Measurements from ENCODE around the gene PTPN7. TPM values are rescaled to one million over a fixed set of nuclear protein-coding genes. Genes with fewer than 3 reads are reported as not detected.
"Not testable (repeated sequence)": the region's sequence is repeated elsewhere in the genome, so short reads cannot be mapped to it uniquely, and the experiment has no call there.

Gene PTPN7
- total RNA-seq, 2 experiments from 2014 or later = 112 to 119 TPM

DNA sequence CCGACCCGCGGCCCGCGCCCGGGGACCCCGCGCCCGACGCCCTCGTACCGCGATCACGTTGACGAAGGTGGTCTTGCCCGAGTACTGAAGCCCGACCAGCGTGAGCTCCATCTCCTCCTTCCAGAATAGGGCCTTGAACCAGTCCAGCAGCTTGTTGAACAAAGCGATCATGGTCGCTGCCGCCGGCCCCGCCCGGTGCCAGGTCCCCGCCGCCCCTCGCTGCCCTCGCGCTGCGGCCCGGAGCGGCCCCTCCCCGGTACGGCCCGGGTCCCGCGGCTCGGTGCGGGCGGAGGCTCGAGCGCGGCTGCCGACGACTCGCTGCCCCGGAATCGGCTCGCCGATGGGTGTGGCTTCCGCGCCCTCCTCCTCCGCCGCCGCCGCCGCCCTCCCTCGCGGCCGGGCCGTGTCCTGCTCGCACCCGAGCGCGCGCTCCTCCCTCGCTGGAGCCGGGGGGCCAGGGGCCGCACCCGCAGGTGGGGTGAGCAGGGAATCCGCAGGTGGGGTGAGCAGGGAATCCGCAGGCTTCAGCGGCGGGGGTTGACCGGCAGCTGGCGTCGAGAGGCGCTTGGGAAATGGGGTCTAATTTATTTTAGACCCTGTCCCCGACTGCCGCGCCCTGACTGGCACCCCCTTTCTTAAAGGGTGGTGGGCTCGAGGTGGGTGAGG, 15.9 kb downstream of the PTPN7 start, which contains the start of gene ARL8A:
Gene ARL8A (minus strand): TSS at position 336 of the 666 bp plus-strand sequence. CDS start 165 bp downstream, at position 171.
- peaks cover 19% of the 10 kb centered on the region for H3K36me3 Mint-ChIP-seq (ENCODE audit: low read depth)
- CTCF ChIA-PET = interaction anchor here (1.7 to 3.0 kb wide), 3 partner anchors 9 to 16 kb away, joined by 10 to 15 read pairs (median 11); partner anchors contain the start of gene PTPN7
- H3K27me3 Mint-ChIP-seq (ENCODE audit: low read depth) = no peaks in the 10 kb centered on the region
- peak; percentile 74 for DNase-seq
- no peaks in the 10 kb centered on the region for H3K9me3 Mint-ChIP-seq
- peak within 1 kb of the TSS; percentile 88 for H3K27ac Mint-ChIP-seq
- intact Hi-C loops (cut with micrococcal nuclease) = loop anchor here (1.0 kb wide), 1 partner anchor 11 kb away; no protein-coding TSS in a partner anchor
- peak within 1 kb of the TSS; percentile 91 for H3K4me3 Mint-ChIP-seq
- peaks cover 23% of the 10 kb centered on the region for H3K4me1 Mint-ChIP-seq (ENCODE audit: low read depth)

DNA sequence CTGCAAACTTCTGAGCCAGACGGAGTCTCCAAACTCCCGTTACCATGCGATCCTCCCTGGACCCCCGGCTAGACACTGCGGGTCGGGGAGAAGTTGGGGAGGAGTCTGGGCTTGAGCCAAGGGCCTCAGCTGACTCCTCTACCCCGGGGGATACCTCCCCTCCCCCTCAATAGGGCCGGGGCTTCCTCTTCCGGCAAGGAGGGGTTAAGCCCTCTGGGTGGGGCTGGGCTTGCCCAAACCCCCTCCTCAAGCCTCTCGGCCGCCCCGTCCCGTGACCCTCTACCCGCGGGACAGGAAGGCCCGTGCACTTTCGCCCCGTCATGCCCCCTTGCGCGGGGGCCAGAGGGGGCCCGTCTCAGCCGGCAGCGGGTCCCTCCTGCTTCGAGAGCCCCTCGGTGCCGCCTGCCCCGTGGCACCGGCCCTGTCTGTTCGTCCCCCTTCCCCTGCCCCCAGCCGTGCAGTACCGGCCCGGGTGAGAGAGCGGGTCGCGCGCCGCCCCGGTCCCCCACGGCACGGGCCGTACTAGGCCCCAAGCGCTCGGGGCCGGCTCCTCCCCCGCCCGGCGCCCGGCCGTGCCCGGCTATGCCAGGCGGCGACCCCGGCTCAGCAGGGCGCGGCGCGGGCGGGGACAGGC, 16.5 kb downstream of the PTPN7 start:
- no peaks in the 10 kb centered on the region for H3K27me3 Mint-ChIP-seq (ENCODE audit: low read depth)
- CTCF ChIA-PET = interaction anchor here (0.6 to 3.0 kb wide), 8 partner anchors 9 to 204 kb away, joined by 3 to 15 read pairs (median 6); partner anchors contain the start of gene PTPN7
- peak; percentile 37 for DNase-seq
- no peaks in the 10 kb centered on the region for H3K9me3 Mint-ChIP-seq
- peaks cover 23% of the 10 kb centered on the region for H3K4me1 Mint-ChIP-seq (ENCODE audit: low read depth)
- H3K36me3 Mint-ChIP-seq (ENCODE audit: low read depth) = peaks cover 14% of the 10 kb centered on the region
- H3K4me3 Mint-ChIP-seq = peak overlapping the region; percentile 91
- intact Hi-C loops (cut with micrococcal nuclease) = loop anchor here (1.0 kb wide), 1 partner anchor 16 kb away; the partner anchor contains the start of gene PTPN7
- peak overlapping the region; percentile 88 for H3K27ac Mint-ChIP-seq

DNA sequence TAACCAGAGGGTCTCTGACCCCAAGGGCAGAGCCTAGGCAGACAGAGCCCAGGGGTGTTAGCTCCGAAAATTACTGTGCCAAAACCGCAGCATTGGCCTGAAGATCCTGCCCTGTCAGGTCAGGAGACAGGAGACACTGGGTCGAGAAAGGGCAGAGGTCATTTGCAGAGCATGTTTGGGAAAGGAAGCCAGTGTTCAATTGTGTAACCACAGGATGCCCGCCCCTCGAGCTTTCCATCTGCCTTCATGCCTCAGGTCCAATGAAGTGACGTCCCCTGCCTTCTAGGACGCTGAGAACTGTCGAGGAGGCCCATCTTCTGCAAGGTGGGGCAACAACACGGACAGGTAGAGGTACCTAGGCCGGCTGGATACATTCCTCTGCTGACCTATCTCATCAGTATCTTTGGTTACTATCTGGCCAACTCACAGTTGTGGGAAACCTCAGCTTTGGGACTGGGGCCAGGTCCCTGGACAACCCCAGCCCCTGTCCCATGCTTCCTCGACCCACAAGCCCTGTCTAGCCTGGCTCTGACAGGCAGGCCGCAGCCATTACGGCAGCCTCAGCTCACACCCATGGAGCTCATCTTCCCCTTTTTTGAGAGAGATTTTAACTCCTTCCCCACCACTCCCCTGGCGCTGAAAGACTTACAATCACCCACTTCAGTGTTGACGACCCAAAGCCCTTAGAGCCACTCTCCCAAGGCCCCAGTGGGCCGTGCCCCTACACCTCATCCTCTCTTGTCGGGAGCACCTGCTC, 17.2 kb downstream of the PTPN7 start:
- H3K27ac Mint-ChIP-seq = peak overlapping the region; percentile 88
- peak; percentile 49 for DNase-seq
- no peaks in the 10 kb centered on the region for H3K9me3 Mint-ChIP-seq
- peak overlapping the region; percentile 91 for H3K4me3 Mint-ChIP-seq
- peaks cover 23% of the 10 kb centered on the region for H3K4me1 Mint-ChIP-seq (ENCODE audit: low read depth)
- CTCF ChIA-PET = interaction anchor here (0.6 to 3.0 kb wide), 8 partner anchors 8 to 203 kb away, joined by 3 to 15 read pairs (median 6); partner anchors contain the start of gene PTPN7
- peaks cover 11% of the 10 kb centered on the region for H3K36me3 Mint-ChIP-seq (ENCODE audit: low read depth)
- intact Hi-C loops (cut with micrococcal nuclease) = loop anchor here (1.0 kb wide), 1 partner anchor 17 kb away; the partner anchor contains the start of gene PTPN7
- H3K27me3 Mint-ChIP-seq (ENCODE audit: low read depth) = no peaks in the 10 kb centered on the region

DNA sequence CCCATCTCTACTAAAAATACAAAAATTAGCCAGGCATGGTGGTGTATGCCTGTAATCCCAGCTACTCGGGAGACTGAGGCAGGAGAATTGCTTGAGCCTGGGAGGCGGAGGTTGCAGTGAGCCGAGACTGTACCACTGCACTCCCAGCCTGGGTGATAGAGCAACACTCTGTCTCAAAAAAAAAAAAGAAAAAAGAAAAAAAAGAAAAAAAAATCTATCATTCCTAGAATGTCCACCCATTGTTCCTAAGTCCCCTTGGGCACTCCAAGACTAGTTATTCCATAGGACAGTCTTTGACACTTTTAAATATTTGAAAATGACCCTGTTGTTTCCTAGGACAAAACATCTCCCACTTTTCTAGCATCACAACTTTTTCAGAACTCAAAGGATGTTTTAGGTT, 18.9 kb downstream of the PTPN7 start:
- H3K36me3 Mint-ChIP-seq (ENCODE audit: low read depth); H3K9me3 Mint-ChIP-seq; CTCF ChIA-PET; intact Hi-C loops (cut with micrococcal nuclease); H3K27me3 Mint-ChIP-seq (ENCODE audit: low read depth); H3K4me3 Mint-ChIP-seq; H3K27ac Mint-ChIP-seq; DNase-seq: not testable (repeated sequence)
- H3K4me1 Mint-ChIP-seq (ENCODE audit: low read depth) = peaks cover 23% of the 10 kb centered on the region

DNA sequence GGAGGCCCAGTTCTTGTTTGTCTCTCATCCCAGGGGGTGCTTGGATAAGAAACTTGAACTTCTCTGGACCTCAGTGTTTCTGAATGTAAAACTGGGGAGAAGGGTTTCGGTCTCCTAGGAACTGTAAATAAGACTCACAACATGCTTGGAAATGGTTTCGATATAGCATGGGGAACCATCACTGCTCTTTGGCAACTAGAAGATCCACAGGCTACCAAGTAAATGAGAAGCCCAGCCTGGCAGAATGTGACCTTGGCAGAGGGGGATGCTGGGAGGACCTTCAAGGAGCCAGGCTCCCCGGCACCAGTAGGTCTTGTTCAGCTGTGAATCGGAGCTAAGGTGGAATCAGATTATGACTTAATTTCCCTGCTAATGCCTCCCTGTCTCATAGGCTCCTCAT, 19.6 kb downstream of the PTPN7 start:
- intact Hi-C loops (cut with micrococcal nuclease) = no loop called here
- CTCF ChIA-PET = interaction anchor here (0.7 to 1.8 kb wide), 2 partner anchors 10 to 141 kb away, joined by 3 to 5 read pairs; no protein-coding TSS in a partner anchor
- Mint-ChIP-seq H3K4me1 (ENCODE audit: low read depth) (peaks cover 23% of the 10 kb centered on the region), H3K36me3 (ENCODE audit: low read depth) (peaks cover 4% of the 10 kb centered on the region), H3K4me3 (no peak overlapping the region), H3K9me3 (no peaks in the 10 kb centered on the region), H3K27ac (no peak overlapping the region), H3K27me3 (ENCODE audit: low read depth) (no peaks in the 10 kb centered on the region)
- no peak for DNase-seq

DNA sequence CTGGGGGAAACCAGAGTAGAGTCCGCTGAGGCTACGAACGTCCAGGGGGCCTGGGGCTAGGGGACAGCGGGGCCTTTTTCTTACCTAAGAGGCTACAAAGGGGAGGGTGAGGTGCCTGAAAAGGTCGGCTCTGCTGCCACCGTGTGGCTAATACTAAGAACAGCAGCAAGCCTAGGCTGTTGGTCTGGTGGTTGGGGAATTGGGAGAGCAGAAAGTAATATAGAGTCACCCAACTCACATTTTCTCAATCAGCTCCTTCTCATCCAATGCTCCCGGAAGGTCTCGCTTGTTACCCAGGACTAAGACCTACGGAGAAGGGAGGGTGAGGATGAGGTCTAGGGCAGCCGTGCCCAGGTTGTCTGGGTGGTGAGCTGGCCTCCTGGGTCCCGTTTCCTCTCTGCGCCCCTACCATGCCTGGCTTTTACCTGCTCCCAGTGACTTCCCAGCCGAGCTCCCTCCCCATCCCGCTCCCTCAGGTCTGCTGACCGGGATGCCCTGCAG, 25.1 kb downstream of the PTPN7 start:
- Mint-ChIP-seq H3K4me1 (ENCODE audit: low read depth) (no peaks in the 10 kb centered on the region), H3K27ac (no peak overlapping the region), H3K4me3 (no peak overlapping the region), H3K36me3 (ENCODE audit: low read depth) (peaks cover 7% of the 10 kb centered on the region), H3K9me3 (no peaks in the 10 kb centered on the region), H3K27me3 (ENCODE audit: low read depth) (no peaks in the 10 kb centered on the region)
- peak; percentile 61 for DNase-seq
- intact Hi-C loops (cut with micrococcal nuclease) = loop anchor here (1.0 to 2.0 kb wide), 3 partner anchors 126 to 239 kb away; no protein-coding TSS in a partner anchor
- CTCF ChIA-PET = interaction anchor here (0.5 to 4.9 kb wide), 35 partner anchors 8 to 746 kb away, joined by 3 to 33 read pairs (median 4); partner anchors contain the start of genes ARL8A, ELF3, GPR37L1 and PTPN7

DNA sequence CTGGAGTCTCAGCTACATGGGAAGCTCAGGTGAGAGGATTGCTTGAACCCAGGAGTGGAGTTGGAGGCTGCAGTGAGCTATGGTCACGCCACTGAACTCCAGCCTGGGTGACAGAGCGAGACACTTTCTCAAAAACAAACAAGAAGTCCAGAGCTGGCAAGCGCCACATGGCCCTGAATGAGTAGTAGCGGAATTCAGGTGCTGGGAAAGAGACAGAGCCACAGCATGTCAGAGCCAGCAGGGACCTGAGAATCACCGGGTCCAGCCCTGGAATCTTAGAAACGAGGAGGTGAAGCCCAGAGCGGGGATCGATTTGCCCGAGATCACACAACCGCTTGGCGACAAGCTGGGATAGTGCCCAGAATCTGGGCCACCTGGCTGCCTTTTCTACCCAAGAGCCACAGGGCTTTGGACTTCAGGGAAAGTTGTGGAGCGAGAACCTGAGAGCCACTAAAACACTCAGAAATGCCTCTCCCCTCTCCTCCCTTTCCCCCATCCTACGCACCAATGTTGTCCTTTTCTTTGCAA, 25.7 kb downstream of the PTPN7 start:
- Mint-ChIP-seq H3K9me3 (no peaks in the 10 kb centered on the region), H3K4me3 (no peak overlapping the region), H3K27ac (no peak overlapping the region), H3K36me3 (ENCODE audit: low read depth) (peaks cover 7% of the 10 kb centered on the region), H3K27me3 (ENCODE audit: low read depth) (no peaks in the 10 kb centered on the region), H3K4me1 (ENCODE audit: low read depth) (no peaks in the 10 kb centered on the region)
- CTCF ChIA-PET = interaction anchor here (0.7 to 4.9 kb wide), 25 partner anchors 9 to 745 kb away, joined by 3 to 33 read pairs (median 5); partner anchors contain the start of genes ARL8A, ELF3, GPR37L1 and PTPN7
- DNase-seq = no peak
- intact Hi-C loops (cut with micrococcal nuclease) = loop anchor here (1.0 to 2.0 kb wide), 3 partner anchors 125 to 238 kb away; no protein-coding TSS in a partner anchor

DNA sequence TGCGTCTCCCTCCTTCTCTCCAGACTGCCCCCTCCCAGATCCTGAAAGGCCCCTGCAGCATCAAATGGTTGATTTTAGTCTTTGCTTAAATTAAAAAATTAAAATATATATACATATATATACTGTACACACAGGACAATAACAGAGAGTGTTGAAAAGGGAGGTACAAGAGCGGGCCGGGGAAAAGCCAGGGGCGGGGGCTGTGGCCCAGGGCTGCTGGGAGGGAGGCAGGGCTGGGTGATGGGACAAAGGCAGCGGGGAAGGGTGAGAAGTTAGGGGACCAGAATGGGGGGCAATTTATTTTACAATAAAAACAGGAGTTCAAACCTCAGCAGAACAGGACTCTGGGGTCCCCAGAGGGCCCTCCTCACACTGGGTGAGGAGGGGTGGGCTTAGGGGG, 26.4 kb downstream of the PTPN7 start:
- CTCF ChIA-PET = interaction anchor here (0.9 to 4.9 kb wide), 11 partner anchors 9 to 238 kb away, joined by 3 to 33 read pairs (median 5); partner anchors contain the start of genes ARL8A and PTPN7
- intact Hi-C loops (cut with micrococcal nuclease) = loop anchor here (2.0 kb wide), 1 partner anchor 135 kb away; no protein-coding TSS in a partner anchor
- no peak for DNase-seq
- no peaks in the 10 kb centered on the region for H3K9me3 Mint-ChIP-seq
- no peak overlapping the region for H3K4me3 Mint-ChIP-seq
- no peaks in the 10 kb centered on the region for H3K27me3 Mint-ChIP-seq (ENCODE audit: low read depth)
- no peaks in the 10 kb centered on the region for H3K4me1 Mint-ChIP-seq (ENCODE audit: low read depth)
- peaks cover 7% of the 10 kb centered on the region for H3K36me3 Mint-ChIP-seq (ENCODE audit: low read depth)
- no peak overlapping the region for H3K27ac Mint-ChIP-seq

DNA sequence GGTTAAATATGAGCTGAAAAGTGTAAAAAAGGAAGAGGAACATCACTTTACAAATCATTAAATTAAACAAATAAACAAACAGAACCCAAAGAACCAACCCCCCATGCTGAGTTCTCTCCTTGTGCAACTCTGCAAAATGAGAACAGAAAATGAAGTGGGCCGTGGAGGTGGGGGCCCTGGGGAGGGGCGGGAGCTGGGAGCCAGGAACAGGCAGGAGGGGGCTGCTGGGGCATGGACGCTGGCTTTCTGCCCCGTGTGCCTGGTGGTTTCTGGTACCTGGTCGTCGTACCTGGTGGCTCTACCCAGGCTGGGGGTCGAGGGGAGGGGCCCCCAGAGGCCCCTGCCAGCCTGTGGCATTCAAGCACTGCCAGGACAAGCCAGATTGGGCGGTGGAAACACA, 26.9 kb downstream of the PTPN7 start:
- no peaks in the 10 kb centered on the region for H3K9me3 Mint-ChIP-seq
- no peak overlapping the region for H3K27ac Mint-ChIP-seq
- CTCF ChIA-PET = interaction anchor here (1.0 to 4.9 kb wide), 3 partner anchors 22 to 238 kb away, joined by 3 to 33 read pairs (median 5); no protein-coding TSS in a partner anchor
- H3K4me1 Mint-ChIP-seq (ENCODE audit: low read depth) = no peaks in the 10 kb centered on the region
- peaks cover 7% of the 10 kb centered on the region for H3K36me3 Mint-ChIP-seq (ENCODE audit: low read depth)
- DNase-seq = no peak
- H3K27me3 Mint-ChIP-seq (ENCODE audit: low read depth) = no peaks in the 10 kb centered on the region
- intact Hi-C loops (cut with micrococcal nuclease) = no loop called here
- H3K4me3 Mint-ChIP-seq = no peak overlapping the region

DNA sequence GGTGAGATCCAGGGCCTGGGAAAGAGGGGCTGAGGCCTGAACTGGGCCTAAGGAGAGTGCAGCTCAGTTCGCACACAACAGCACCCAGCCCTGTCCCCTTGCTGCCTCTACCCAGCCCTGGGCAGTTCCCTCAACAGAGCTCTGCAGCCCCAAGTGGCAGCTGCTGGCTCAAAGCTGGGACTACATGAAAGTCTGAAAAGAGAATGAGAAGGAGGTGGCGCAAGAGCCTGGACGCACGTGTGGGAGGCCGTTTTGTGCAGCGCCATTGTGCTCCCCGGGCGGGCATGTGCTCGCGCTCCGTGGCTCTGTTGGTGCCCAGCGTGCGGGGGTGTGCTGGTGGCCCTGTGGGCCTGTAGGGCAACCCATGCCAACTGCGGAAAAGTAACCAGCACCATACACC, 27.4 kb downstream of the PTPN7 start:
- no peaks in the 10 kb centered on the region for H3K4me1 Mint-ChIP-seq (ENCODE audit: low read depth)
- intact Hi-C loops (cut with micrococcal nuclease) = no loop called here
- peaks cover 7% of the 10 kb centered on the region for H3K36me3 Mint-ChIP-seq (ENCODE audit: low read depth)
- no peaks in the 10 kb centered on the region for H3K9me3 Mint-ChIP-seq
- no peak overlapping the region for H3K4me3 Mint-ChIP-seq
- no peaks in the 10 kb centered on the region for H3K27me3 Mint-ChIP-seq (ENCODE audit: low read depth)
- no peak for DNase-seq
- CTCF ChIA-PET = interaction anchor here (0.9 to 4.9 kb wide), 4 partner anchors 22 to 237 kb away, joined by 3 to 33 read pairs (median 4); no protein-coding TSS in a partner anchor
- H3K27ac Mint-ChIP-seq = no peak overlapping the region

Measured in activated naive CD4-positive, alpha-beta T cell treated with anti-CD3 and anti-CD28 coated beads for 36 hours (primary cell).